Panc1 (cell line): ENCODE data around the gene EIF5A. TPM values are rescaled to one million over a fixed set of nuclear protein-coding genes. Genes with fewer than 3 reads are reported as not detected.

Experiments
- ATAC-seq: fragments of 200-7000 bp; cut with Tn5 transposase; 2 replicates; pipeline ENCODE4 v1.9.1; 2020; ENCODE audit warnings: mild to moderate bottlenecking, moderate library complexity
- BruUV-seq: library from RNA; stranded (reverse); fragments of 400-500 nt; replicated peaks from 2 replicates; lab custom pipeline; 2021; lab: Mats Ljungman, UMichigan
- CTCF ChIA-PET: fragments of 300-600 bp; sonication (Branson Sonifier 250); formaldehyde crosslinking; loops from one replicate; lab custom pipeline; 2022; ENCODE audit warnings: antibody characterized with exemption; lab: Charles Lee
- POLR2A ChIA-PET: fragments of 300-600 bp; sonication (Branson Sonifier 250); formaldehyde crosslinking; loops from one replicate; lab custom pipeline; 2022; ENCODE audit warnings: antibody characterized with exemption; lab: Charles Lee
- DNase-seq: peaks from one replicate; pipeline ENCODE4 v3.0.0-alpha.2; 2010; ENCODE audit warnings: low read depth, low spot score
- H3K27ac ChIP-seq: 2 replicates; pipeline ENCODE4 v1.5.1; 2011; ENCODE audit warnings: mild to moderate bottlenecking, low read length, inconsistent platforms
- H3K27me3 ChIP-seq: fragments of 200-500 bp; sonication (Bioruptor generic); 2 replicates; pipeline ENCODE4 v1.6.0; 2014; ENCODE audit warnings: low read length, inconsistent platforms; ENCODE audit not compliant: control insufficient read depth, insufficient read depth
- H3K36me3 ChIP-seq: fragments of 200-500 bp; sonication (Bioruptor generic); 2 replicates; pipeline ENCODE4 v1.5.1; 2014; ENCODE audit warnings: inconsistent platforms, mild to moderate bottlenecking, low read length, moderate library complexity; ENCODE audit not compliant: control insufficient read depth, insufficient read depth
- H3K4me1 ChIP-seq: 2 replicates; pipeline ENCODE4 v1.5.1; 2011; ENCODE audit warnings: inconsistent platforms, mild to moderate bottlenecking, low read length, moderate library complexity; ENCODE audit not compliant: control insufficient read depth, insufficient read depth
- H3K4me3 ChIP-seq, 2 experiments: 2 replicates each; pipeline ENCODE4 v1.5.1; 2011 to 2012; ENCODE audit warnings: low read depth in 2 of 2, low read length in 2 of 2, mild to moderate bottlenecking in 2 of 2, inconsistent platforms in 1 of 2, moderate library complexity in 1 of 2
- H3K9me3 ChIP-seq: fragments of 200-500 bp; sonication (Bioruptor generic); 2 replicates; pipeline ENCODE4 v1.5.1; 2014; ENCODE audit warnings: low read depth, mild to moderate bottlenecking, inconsistent platforms, low read length, moderate library complexity; ENCODE audit not compliant: control insufficient read depth, insufficient read depth
- CTCF ChIP-seq: fragments of 450-650 bp; IDR thresholded peaks from 2 replicates; pipeline ENCODE4 v1.5.1; 2017; ENCODE audit warnings: mild to moderate bottlenecking
- POLR2AphosphoS5 ChIP-seq: IDR thresholded peaks from 2 replicates; pipeline ENCODE4 v1.6.1; 2012; ENCODE audit warnings: mild to moderate bottlenecking, low read depth, low read length, moderate library complexity
- REST ChIP-seq, 2 experiments: IDR thresholded peaks; 2 replicates each; pipeline ENCODE4 v1.6.1; 2011 to 2012; ENCODE audit warnings: low read depth in 2 of 2, control low read depth in 1 of 2, low read length in 1 of 2, mild to moderate bottlenecking in 1 of 2, moderate library complexity in 1 of 2; ENCODE audit not compliant: insufficient read depth in 1 of 2
- SIN3A ChIP-seq: IDR thresholded peaks from 2 replicates; pipeline ENCODE4 v1.6.1; 2012; ENCODE audit warnings: low read depth, mild to moderate bottlenecking, low read length, moderate library complexity, borderline replicate concordance; ENCODE audit not compliant: insufficient read depth
- TCF7L2 ChIP-seq: IDR thresholded peaks from 2 replicates; pipeline ENCODE4 v1.6.1; 2011; ENCODE audit warnings: mild to moderate bottlenecking, low read depth, low read length, inconsistent platforms
- in situ Hi-C: cut with HindIII; loops from 2 replicates; pipeline ENCODE4 v1.10.0; 2016; ENCODE audit warnings: low sequenced_read_pairs, low pct_unique_long_range_greater_than_20kb
- intact Hi-C: fragments of 100-400 bp; cut with micrococcal nuclease; formaldehyde crosslinking; loops from one replicate; pipeline ENCODE4 v1.10.0; 2022; ENCODE audit not compliant: unreplicated experiment
- total RNA-seq: library from RNA; stranded (reverse); gene quantifications from one replicate; pipeline ENCODE4 v1.2.1, GENCODE V29; 2021; ENCODE audit not compliant: unreplicated experiment

Gene EIF5A
- total RNA-seq, 1 experiment from 2014 or later: 728 TPM

- in situ Hi-C loops (no loop called here), intact Hi-C loops (no loop called here)
- Histone ChIP-seq H3K36me3 (peaks cover 3% of the 10 kb centered on the region; the same call in 1 of the 2 replicates), H3K27ac (peak overlapping the region; percentile 81), H3K27me3 (no peaks in the 10 kb centered on the region), H3K9me3 (no peaks in the 10 kb centered on the region), H3K4me3 (peak overlapping the region; percentile 50 to 65; a peak in 3 of 4 replicates), H3K4me1 (peaks cover 22% of the 10 kb centered on the region)
- ATAC-seq (no peak), DNase-seq (no peak)
- ChIA-PET POLR2A (no interaction called here), CTCF (interaction anchor here (0.6 kb wide), 1 partner anchor 196 kb away, joined by 10 read pairs; no protein-coding TSS in a partner anchor)
- BruUV-seq: no TSS peak
- TF ChIP-seq CTCF (no peak), SIN3A (no peak), REST (IDR thresholded peaks at IDR 0.05; ENCODE audit: insufficient read depth in 1 of 2, low read depth in 2 of 2, low read length in 1 of 2) (no peak), POLR2AphosphoS5 (no peak), TCF7L2 (no peak)
Measured at GRCh38 chr17:7263801-7264078, 43.7 kb upstream of the EIF5A start.

GRCh38 chr17:7266784-7267183 is 40.6 kb upstream of the EIF5A start:
- POLR2A ChIA-PET: interaction anchor here (0.7 kb wide), 2 partner anchors 17 to 28 kb away, joined by 3 to 6 read pairs; partner anchors contain the start of gene PHF23
- Histone ChIP-seq H3K36me3 (peaks cover 3% of the 10 kb centered on the region; the same call in 1 of the 2 replicates), H3K4me1 (peaks cover 15% of the 10 kb centered on the region), H3K4me3 (no peak overlapping the region), H3K27me3 (no peaks in the 10 kb centered on the region), H3K27ac (no peak overlapping the region), H3K9me3 (no peaks in the 10 kb centered on the region)
- no peak for DNase-seq
- TF ChIP-seq SIN3A (no peak), TCF7L2 (no peak), REST (IDR thresholded peaks at IDR 0.05; ENCODE audit: insufficient read depth in 1 of 2, low read depth in 2 of 2, low read length in 1 of 2) (no peak)
- ATAC-seq: no peak
- in situ Hi-C loops: no loop called here
- CTCF ChIA-PET: no interaction called here
- BruUV-seq: no TSS peak
- intact Hi-C loops: no loop called here
